HuH-7 (cell line): ENCODE data around the gene ACO2.
"Not testable (repeated sequence)": the region's sequence is repeated elsewhere in the genome, so short reads cannot be mapped to it uniquely, and the experiment has no call there.

ENCODE experiments used
- DNase-seq: peaks from one replicate; pipeline ENCODE4 v3.0.0; 2011; ENCODE audit warnings: low spot score

ACO2 gene

DNA sequence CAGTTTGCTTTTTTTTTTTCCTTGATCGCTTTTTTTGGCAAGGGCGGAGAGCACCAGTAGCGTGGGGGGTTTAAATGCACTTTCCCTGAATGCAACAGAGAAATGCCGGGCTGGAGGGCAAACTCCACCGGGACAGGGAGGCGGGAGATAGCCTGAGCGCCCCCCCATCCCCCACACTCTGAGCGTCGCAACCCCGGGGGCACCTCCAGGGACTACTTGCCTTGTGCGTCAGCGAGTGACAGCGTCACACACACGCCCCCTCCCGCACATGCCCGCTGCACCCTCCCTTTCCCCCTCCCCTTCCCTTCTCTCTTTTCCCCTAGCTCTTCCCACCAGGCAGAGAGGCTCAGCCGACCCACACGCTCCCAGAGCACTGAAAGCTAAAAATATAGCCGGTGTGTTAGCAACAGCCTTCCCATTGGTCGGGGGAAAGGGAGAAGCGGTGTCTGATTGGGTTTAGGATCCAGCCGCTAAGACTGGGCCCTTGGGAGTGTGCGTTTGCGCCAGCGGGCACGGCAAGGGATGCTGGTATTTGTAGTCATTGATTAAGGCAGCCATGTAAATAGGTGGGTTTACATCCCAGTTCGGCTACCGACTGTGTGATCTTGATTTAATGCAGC lies 20.6 kb upstream of the ACO2 start:
- peak; percentile 91 for DNase-seq

DNA sequence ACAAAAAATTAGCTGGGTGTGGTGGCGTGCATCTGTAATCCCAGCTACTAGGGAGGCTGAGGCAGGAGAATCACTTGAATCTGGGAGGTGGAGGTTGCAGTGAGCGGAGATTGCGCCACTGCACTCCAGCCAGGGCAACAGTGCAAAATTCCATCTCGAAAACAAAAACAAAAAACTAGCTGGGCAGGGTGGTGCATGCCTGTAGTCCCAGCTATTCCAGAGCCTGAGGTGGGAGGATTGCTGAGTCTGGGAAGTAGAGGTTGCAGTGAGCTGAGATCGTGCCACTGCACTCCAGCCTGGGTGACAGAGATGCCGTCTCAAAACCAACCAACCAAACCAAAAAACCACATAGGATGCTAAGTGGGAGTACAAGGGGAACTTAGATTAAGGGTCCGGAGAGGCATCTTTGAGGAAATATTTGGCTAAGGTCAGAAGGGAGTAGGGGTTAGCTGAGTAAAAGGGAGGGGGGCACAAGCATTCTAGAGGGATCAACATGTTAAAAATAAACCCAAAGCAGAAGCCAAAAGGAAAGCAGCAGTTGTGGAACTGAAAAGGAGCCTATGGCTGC lies 10.7 kb upstream of the ACO2 start:
- DNase-seq: no peak

DNA sequence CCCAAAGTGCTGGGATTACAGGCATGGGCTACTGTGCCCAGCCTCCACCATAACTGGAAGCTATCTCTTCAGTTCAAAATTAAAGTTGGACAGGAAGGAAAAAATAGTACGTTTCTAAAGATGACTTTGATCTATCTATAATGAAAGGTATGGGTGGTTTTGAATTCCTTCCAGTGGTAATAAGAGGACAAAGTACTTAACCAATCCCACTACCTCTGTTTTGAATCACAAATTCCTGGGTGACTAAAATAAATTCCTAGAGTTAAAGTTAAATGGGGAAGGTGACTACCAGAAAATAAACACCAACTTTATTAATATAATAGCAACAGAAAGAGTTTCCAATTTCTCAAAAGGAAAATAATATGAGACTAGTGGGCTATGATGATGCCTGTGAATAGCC lies 9.5 kb upstream of the ACO2 start:
- DNase-seq: no peak

DNA sequence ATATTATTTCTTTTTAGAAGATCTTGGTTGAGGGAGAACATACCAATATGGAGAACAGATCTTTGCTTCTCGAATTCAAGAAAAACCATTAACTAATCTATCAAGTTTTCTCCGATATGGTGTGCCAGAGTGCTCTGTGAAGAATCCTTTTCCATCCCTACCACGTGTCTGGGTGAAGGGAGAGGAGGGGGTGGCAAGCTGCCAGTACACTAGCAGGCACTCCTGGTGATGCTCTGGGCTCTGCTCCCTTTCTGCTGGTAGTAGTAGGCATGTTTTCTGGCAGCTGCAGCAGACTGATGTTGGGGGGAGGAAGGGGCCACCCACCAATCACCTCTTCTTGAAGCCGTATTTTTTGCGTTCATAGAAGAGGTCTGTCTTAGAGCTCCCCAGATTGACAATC lies 8.8 kb upstream of the ACO2 start:
- not testable (repeated sequence) for DNase-seq

DNA sequence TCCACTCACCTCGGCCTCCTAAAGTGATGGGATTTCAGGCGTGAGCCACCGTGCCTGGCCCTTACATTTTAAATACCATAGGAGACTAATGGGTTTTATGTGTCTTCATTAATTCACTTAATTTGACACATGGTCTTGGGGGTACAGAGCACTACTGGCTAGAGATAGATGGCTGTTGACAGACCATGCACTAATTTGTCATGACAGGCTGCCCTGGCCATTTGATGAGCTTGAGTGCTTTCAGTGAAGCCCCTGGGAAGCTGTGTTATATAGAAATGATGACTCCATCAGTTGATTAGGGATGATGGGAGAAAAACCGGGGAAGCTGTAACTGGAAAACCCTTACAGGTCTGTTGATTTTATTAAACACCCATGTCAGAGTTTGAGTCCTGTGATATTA lies 7.0 kb upstream of the ACO2 start:
- no peak for DNase-seq

DNA sequence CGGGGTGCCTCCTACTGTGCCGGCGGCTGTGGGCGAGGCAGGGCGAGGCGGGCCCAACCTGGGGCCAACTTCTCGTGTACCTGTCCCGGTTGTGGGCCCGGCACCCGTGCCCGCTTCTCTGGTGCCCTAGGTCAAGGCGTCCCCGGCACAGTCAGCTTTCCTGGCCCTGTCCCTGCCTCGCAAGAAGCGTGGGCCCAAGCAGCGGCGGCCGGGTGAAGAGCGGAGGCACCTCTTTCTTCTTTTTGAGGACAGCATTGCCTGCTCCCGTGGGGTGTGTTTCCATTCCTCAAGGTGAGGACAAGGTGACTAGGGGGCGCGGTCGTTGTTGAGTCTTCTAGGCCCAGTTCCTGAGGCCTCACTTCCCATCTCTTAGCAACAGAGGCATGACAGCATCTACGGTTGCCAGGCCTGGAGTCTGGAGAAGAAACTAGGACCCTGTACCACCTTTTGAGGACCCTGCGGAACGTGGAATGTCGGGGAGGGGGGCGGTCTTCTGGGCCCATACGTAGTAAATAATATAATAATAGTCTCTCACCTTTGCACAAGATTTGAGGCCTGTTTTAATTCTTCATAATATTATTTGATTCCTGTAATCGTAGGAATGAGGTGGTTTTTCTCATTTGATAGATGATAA lies 418 bp downstream of the ACO2 start:
- no peak for DNase-seq

DNA sequence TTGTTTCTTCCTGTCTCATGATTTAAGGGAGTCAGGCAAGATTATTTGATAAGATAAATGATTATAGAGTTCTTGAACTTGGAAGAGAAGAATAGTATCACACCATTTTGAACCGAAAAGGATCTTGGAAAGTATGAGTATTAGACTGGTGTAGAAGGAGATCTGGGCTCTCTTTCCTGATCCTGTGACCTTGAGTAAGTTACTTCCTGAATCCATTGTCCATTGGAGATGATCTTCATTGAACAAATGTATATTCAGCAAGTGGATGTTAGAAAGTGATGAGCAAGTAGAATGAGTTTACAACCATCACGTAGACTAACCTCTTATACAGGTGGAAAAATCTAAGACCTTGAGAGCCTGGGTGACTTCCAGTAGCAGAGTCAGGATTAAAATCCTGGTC lies 2.0 kb downstream of the ACO2 start:
- DNase-seq: no peak

DNA sequence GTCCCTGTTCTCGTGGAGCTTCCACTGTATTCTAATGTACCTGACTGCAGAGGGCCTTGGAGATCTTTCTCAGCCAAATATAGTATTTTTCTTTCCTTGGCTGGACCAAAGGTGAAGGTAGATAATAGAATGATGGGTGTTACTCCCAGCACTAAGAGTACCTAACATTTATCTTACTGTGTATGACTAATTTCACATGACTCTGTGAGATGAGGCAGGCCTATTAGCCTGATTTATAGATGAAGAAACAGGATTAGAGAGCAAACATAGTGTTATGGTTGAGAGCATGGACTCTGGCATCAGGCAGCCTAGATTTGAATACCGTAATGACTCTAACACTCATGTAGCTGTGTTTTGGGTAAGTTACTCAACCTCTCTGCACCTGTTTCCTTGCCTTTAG lies 2.7 kb downstream of the ACO2 start:
- DNase-seq: no peak

DNA sequence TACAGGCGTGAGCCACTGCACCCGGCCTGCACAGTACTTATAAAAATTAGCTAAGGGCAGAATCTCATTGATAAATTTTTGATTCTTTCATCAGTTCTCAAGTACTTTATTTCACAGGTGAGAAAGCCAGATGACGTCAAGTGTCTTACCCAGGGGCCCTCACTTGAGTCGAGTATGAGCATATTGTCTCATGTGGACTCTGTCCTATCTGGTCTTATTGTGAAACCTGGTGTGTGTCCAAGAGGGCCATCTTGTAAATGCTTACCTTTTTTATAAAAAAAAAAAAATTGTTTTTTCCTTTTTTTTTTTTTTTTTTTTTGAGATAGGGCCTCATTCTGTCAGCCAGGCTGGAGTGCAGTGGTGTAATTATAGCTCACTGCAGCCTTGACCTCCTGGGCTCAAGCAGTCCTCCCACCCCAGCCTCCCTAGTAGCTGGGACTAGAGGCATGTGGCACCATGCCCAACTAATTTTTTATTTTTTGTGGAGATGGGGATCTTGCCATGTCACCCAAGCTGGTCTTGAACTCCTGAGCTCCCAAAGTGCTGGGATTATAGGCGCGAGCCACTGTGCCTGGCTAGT lies 6.0 kb downstream of the ACO2 start:
- DNase-seq: no peak

DNA sequence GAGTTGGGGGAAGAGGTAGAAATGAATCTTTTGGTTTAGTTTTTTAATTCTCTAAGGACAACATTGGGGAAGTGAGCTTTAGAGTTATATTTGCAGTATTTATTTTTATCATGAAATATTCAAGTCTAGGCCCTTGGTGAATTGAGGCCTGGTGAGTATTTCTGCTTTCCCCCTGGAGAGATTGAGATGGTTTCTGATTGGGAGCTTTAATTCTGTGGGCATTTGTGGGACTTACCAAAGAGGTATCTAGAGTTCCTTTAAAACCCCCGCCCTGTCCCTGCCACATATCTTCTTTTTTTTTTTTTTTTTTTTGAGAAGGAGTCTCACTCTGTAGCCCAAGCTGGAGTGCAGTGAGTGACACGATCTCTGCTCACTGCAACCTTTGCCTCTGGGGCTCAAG lies 9.6 kb downstream of the ACO2 start:
- no peak for DNase-seq

DNA sequence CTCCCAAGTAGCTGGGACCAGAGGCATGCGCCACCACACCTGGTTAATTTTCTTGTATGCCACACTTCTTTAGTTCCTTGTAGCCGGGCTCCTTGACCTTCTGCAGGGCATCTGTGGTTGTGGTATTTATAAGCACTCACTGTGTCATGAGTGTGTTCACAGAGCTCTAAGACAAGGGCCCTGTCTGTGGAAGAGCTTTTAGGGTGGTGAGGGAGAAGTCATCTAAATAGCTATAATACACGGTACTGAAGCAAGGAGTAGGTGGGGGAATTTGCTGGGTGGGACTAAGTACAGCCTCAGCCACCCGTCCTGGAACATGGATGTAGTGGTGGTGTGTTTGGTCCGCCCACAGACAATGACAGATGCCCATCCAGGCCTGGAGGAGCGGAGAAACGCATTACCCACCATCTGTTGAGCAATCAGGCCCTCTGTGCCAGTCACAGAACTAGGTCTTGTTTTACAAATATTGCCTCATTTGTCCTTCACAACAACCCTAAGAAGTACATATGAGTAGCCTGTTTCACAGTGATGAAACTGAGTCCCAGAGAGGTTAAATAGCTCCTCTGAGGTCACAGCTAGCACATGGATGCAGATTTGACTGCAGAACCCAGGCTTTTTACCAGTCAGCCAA lies 10.1 kb downstream of the ACO2 start:
- no peak for DNase-seq

DNA sequence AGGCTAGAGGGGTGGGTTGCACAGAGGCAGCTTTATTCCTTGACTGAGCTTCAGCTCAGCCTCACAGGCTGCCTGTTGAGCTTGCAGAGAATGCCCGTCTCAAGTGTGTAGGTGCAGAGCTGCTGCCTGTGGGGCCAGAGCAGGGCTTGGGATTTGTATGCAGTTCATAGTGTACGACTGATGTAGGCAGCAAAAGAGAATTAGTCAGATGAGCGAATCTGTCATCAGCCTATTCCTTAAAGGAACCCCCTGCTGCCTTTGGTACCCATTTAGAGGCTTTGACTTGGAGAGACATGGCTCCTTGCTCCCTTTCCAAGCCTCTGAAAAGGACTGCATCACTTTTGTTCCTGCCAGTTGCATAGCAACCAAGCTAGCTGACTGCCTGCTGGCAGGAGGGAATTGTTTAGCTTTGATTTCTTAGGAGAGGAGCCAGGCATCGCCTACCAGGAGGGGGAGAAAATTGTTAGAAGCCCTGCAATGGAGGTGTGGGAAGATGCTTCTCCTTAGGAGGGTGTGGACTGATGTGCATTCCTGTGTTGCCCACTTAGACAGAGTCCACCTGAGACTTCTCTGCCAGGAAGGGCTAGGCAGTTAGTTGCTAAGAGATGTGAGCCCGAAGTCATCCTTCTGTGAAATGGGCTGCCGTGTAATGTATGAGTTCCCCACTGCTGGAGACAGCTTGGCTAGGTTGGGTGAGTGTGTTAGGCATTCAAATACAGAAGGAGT lies 10.9 kb downstream of the ACO2 start:
- no peak for DNase-seq

DNA sequence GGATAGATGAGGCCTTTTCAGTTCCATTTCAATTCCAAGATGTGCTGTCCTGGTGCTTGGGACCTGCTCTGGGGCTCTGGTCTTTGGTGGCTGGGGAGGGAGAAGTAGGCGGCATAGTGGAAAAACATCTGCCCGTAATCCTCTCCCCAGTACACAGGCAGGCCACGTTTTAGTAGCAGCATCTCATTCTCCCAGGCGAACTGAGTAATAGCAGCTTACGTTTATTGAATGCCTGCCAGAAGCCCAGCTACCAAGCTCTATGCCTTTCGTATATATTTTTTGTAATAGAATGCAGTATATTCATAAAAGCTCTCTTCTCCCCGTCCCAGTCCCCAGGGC lies 11.4 kb downstream of the ACO2 start:
- no peak for DNase-seq

DNA sequence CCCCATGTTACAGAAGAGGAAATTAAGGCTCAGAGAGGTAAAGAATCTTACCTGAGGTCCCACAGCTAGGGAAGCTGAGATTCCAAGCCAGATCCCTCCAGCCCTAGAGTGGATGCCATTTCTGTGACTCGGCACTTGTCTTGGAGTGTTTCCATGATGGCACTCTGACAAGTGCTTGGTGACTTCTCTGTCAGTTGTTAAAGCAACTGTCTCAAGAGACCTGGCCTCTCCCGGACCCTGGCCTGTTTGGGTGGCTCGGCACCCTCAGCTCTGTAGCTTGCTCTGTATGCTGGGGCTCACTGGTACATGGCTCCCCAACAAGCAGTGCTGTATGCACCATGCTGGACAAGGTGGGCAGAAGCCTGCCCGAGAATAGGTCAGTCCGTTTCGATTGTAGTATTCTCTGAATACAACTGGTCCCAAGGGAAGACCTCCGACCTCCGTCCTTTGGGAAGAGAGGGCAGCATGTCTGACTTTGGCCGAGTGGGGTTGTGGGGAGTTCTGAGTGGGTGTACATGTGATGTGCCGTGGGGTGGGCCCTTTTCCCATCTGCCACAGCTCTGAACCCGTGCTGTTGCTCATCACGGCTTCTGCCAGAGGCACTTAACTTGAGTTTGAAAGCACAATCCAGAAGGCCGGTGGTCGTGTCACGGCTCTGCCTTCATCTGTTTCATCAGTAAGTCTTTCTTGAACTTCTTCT lies 12.4 kb downstream of the ACO2 start:
- DNase-seq: no peak

DNA sequence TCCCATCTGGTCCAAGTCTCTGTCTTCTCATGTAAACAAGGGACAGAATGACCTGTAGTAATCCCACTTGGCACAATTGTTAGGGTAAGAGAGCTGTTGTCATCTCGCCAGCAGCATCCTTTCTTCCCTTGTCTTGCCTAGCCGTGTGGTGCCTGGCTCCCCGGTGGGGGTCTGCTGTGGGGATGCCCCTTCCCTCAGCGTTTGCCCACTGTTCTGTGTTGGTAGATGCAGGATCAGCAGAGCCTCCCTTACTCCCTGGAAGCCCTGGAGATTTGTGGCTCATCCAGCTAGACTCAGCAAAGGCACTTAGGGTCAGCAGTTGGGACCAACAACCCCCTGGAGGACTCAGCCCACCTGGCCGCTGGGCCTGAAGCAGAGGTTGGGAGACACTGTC lies 13.0 kb downstream of the ACO2 start:
- no peak for DNase-seq

DNA sequence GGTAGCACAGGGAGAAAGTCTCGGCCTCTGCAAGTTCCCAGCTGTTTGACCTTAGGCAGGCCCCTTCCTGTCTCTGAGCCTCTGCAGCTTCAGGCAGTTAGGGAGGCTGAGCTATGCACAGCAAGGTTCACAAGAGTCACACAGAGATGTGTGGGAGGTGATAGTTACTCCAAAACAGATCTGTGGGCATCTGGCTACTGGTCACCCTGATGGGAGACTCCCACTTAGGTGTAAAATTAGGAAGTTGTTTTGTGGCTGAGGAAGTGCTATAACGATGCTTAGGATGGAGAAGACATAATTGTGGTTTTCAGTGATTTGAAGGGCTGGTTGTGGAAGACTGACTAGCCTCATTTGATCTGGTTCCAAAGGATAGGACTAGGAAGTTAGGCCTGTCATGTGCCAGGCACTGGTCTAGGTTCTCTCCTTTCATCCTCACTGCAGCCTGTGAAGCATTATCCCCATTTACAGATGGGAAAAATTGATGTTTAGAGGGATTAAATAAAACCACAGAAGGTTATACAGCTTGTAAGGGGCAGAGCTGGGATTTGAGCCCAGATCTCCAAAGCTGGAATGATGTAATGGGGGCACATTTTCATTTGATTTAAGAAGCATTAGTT lies 13.5 kb downstream of the ACO2 start:
- DNase-seq: no peak

DNA sequence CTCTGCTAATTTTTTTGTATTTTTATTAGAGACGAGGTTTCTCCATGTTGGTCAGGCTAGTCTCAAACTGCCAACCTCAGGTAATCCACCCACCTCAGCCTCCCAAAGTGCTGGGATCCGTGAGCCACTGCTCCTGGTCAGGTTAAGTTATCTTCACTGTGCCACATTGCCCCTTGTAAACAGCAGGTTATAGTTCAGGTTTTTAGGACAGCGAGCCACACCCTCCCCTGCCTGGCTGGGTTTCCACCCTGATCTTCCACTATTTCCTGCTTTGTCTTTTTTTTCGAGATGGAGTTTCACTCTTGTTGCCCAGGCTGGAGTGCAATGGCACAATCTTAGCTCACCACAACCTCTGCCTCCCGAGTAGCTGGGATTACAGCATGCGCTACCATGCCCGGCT lies 16.1 kb downstream of the ACO2 start:
- no peak for DNase-seq

DNA sequence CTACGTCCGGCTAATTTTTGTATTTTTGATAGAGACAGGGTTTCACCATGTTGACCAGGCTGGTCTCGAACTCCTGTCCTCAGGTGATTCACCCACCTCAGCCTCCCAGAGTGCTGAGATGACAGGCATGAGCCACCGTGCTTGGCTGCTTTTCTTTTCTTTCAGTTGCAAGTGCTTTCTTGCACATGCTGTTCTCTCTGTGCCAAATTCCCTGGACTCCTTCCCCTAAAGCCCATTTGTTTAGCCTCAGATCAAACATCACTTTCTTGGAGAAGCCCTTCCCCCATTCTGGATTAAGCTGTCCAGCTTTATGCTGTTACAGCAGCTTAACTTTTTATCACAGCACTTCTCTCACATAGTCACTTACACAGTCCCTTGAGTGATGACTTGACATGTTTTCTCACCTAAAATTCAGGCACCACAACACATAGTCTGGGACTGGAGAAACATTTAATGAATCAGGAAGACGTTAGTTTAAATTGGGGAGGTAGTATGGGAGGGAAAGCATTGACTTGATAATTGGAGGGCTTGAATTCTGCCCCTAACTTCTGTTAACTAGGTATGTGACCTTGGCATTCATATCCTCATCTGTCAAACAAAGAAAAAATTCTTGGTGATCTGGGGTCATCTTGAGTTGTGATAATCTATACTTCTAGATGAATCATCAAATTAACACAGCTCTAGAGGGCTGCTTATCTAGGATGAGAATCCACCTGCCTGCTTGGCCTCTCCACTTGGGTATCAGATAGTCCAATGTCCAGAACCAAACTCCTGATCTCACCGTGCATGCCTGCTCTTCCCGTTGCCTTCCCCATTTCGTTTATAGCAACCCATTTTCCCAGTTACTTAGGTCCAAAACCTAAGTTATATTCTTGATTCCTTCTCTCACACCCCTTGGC lies 18.4 kb downstream of the ACO2 start:
- DNase-seq: no peak

DNA sequence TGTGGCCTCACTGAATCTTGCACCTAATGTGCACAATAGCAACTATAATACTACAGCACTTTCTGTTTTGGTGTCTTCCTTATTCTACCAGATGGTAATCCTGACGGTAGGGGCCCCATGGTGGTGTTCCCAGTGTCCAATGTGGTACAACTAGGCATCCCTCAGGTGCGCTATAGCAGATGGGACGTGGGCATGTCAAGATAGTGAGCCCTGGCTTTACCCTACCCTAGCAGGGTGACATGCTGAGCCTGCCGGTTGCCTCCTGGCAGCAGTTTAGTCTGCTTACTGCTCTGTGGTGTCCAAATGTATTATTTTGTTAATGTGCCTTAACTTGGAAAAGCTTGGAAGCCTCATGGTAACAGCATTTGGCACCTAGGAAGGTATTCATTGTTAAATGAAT lies 19.2 kb downstream of the ACO2 start:
- no peak for DNase-seq

DNA sequence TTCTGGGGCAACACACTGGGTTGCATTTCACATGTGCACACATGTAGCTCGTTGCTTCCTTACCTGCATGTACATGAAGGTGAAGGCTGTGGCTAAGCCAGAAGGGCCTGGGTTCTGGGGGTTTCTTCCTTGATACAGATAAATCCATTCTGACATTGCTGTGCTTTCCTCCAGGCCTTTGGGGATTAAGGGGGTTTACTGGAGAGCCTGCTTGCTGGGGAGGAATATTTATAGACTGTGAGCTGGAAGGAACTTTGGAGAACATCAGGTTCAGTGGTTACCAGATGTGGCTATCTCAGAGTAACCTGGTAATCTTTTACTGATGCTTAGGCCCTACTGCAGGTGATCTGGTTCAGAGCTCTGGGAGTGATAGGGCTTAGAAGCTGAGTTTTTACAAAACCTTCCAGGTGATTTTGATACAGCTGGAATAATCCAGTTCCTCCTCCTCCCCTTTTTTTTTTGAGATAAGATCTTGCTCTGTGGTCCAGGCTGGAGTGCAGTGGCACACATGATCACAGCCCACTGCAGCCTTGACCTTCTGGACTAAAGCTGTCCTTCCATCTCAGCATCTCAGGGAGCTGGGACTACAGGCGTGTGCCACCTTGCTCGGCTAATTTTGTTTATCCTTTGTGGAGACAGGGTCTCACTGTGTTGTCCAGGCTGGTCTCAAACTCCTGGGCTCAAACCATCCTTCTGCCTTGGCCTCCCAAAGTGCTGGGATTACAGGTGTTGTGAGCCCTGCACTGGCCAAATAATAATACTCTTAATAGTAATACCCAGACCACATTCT lies 19.9 kb downstream of the ACO2 start:
- no peak for DNase-seq
